ENCODE results near the gene HCN2. TPM values are rescaled to one million over a fixed set of nuclear protein-coding genes. Genes with fewer than 3 reads are reported as not detected.

HCN2 gene
- total RNA-seq, 2 donors from 2014 or later: 1.1 to 3.0 TPM

- H3K36me3 Mint-ChIP-seq (ENCODE audit: low read depth): no peaks in the 10 kb centered on the region
- H3K27me3 Mint-ChIP-seq: no peaks in the 10 kb centered on the region
- peak; percentile 80 to 95 (median 91) for DNase-seq
- H3K9me3 ChIP-seq (ENCODE audit: control insufficient read depth, low read length, poor library complexity, severe bottlenecking): no peaks in the 10 kb centered on the region
- peaks cover 34% of the 10 kb centered on the region for H3K4me1 Mint-ChIP-seq
- peak within 1 kb of the TSS; percentile 96 for H3K4me3 Mint-ChIP-seq
- ATAC-seq: peak; percentile 39
- peak within 1 kb of the TSS; percentile 100 for H3K27ac Mint-ChIP-seq
Observed at GRCh38 chr19:662962-663681, 73.4 kb downstream of the HCN2 start, which contains the start of gene RNF126. Gene RNF126 (minus strand): TSS chr19:663214. CDS start chr19:663121, 93 bp downstream.

- no peak for DNase-seq
- no peaks in the 10 kb centered on the region for H3K9me3 ChIP-seq (ENCODE audit: control insufficient read depth, low read length, poor library complexity, severe bottlenecking)
- H3K36me3 Mint-ChIP-seq (ENCODE audit: low read depth): no peaks in the 10 kb centered on the region
- ATAC-seq: no peak
- H3K4me3 Mint-ChIP-seq: peak overlapping the region; percentile 86
- H3K4me1 Mint-ChIP-seq: peaks cover 30% of the 10 kb centered on the region
- H3K27ac Mint-ChIP-seq: peak overlapping the region; percentile 83
- H3K27me3 Mint-ChIP-seq: no peaks in the 10 kb centered on the region
Observed at GRCh38 chr19:663682-664117, 74.0 kb downstream of the HCN2 start.

GRCh38 chr19:664913-665443 lies 75.3 kb downstream of the HCN2 start:
- peaks cover 3% of the 10 kb centered on the region for H3K36me3 Mint-ChIP-seq (ENCODE audit: low read depth)
- DNase-seq (peak; percentile 73 to 78 (median 75)), ATAC-seq (no peak)
- peak overlapping the region; percentile 78 for H3K27ac Mint-ChIP-seq
- no peaks in the 10 kb centered on the region for H3K9me3 ChIP-seq (ENCODE audit: control insufficient read depth, low read length, poor library complexity, severe bottlenecking)
- H3K4me3 Mint-ChIP-seq: peak overlapping the region; percentile 74
- H3K27me3 Mint-ChIP-seq: no peaks in the 10 kb centered on the region
- H3K4me1 Mint-ChIP-seq: peaks cover 22% of the 10 kb centered on the region

Other genes with a start within 250 kb of the HCN2 start
- 10 to 100 TPM; 13.1 to 13.8 TPM for gene MIER2, start 245.1 kb upstream of the HCN2 start, total RNA-seq
- gene C2CD4C, start 180.7 kb upstream of the HCN2 start, total RNA-seq: not detected
- gene SHC2, start 128.8 kb upstream of the HCN2 start, total RNA-seq: not detected
- under 1 TPM; 0.15 to 0.31 TPM for gene MADCAM1, start 93.4 kb upstream of the HCN2 start, total RNA-seq
- 10 to 100 TPM; 24.3 to 24.8 TPM for gene TPGS1, start 82.4 kb upstream of the HCN2 start, total RNA-seq
- 10 to 100 TPM; 36.2 to 42.0 TPM for gene CDC34, start 58.1 kb upstream of the HCN2 start, total RNA-seq
- gene GZMM, start 45.8 kb upstream of the HCN2 start, total RNA-seq: 10 to 100 TPM; 43.8 to 45.6 TPM
- gene BSG, start 17.3 kb upstream of the HCN2 start, total RNA-seq: 100 to 1,000 TPM; 152 to 165 TPM
- gene POLRMT, start 43.7 kb downstream of the HCN2 start, total RNA-seq: 10 to 100 TPM; 61.3 to 64.7 TPM
- gene FGF22, start 50.0 kb downstream of the HCN2 start, total RNA-seq: under 1 TPM; 0.65 to 0.68 TPM
- gene RNF126, start 73.3 kb downstream of the HCN2 start, total RNA-seq: 100 to 1,000 TPM; 105 to 126 TPM
- gene FSTL3, start 86.5 kb downstream of the HCN2 start, total RNA-seq: 1 to 10 TPM; 1.3 to 2.0 TPM
- not detected for gene PRSS57, start 105.6 kb downstream of the HCN2 start, total RNA-seq
- not detected for gene PALM, start 119.1 kb downstream of the HCN2 start, total RNA-seq
- gene MISP, start 161.2 kb downstream of the HCN2 start, total RNA-seq: not detected
- gene PTBP1, start 207.6 kb downstream of the HCN2 start, total RNA-seq: 100 to 1,000 TPM; 334 to 341 TPM
- gene PLPPR3, start 232.1 kb downstream of the HCN2 start, total RNA-seq: not detected
- gene AZU1, start 238.0 kb downstream of the HCN2 start, total RNA-seq: 1 to 10 TPM in 1 of 2 donors, under 1 TPM in 1; 0.90 to 1.2 TPM

Data from T-helper 17 cell (primary cell).